Heart left ventricle (tissue), 16 donors: ENCODE measurements around the gene CYP11A1. TPM values are rescaled to one million over a fixed set of nuclear protein-coding genes. Genes with fewer than 3 reads are reported as not detected.

Experiments
- ATAC-seq, 4 donors: fragments of 200-7000 bp; cut with Tn5 transposase; one replicate each; pipeline ENCODE4 v1.9.1; 2020 to 2022; ENCODE audit warnings: moderate library complexity in 4 of 4, mild to moderate bottlenecking in 3 of 4, moderate number of reproducible peaks in 1 of 4
- DNase-seq, 5 donors: peaks; one replicate each; pipeline ENCODE4 v3.0.0-alpha.2; 2020
- H3K27ac ChIP-seq, 12 donors: fragments of 200-600 bp; sonication (generic) in 4 of 12; one replicate each; pipeline versions ENCODE4 v1.5.0 to v1.8.0; 2016 to 2022; ENCODE audit warnings: mild to moderate bottlenecking in 2 of 12
- H3K27me3 ChIP-seq, 9 donors: fragments of 200-600 bp; sonication (generic) in 2 of 9; one replicate each; pipeline versions ENCODE4 v1.5.1 to v1.8.0; 2016 to 2022; ENCODE audit warnings: mild to moderate bottlenecking in 3 of 9
- H3K36me3 ChIP-seq, 9 donors: fragments of 200-600 bp; sonication (generic) in 2 of 9; one replicate each; pipeline versions ENCODE4 v1.5.0 to v1.8.0; 2018 to 2022; ENCODE audit warnings: mild to moderate bottlenecking in 2 of 9
- H3K4me1 ChIP-seq, 12 donors: fragments of 200-600 bp; sonication (generic) in 4 of 12; one replicate each; pipeline versions ENCODE4 v1.5.0 to v1.8.0; 2016 to 2022; ENCODE audit warnings: mild to moderate bottlenecking in 3 of 12
- H3K4me3 ChIP-seq, 12 donors: fragments of 200-600 bp; sonication (generic) in 4 of 12; one replicate each; pipeline versions ENCODE4 v1.5.0 to v1.8.0; 2017 to 2022; ENCODE audit warnings: mild to moderate bottlenecking in 9 of 12, moderate library complexity in 4 of 12
- H3K9me3 ChIP-seq, 12 donors: fragments of 200-600 bp; sonication (generic) in 4 of 12; one replicate each; pipeline versions ENCODE4 v1.5.0 to v1.8.0; 2016 to 2022; ENCODE audit warnings: mild to moderate bottlenecking in 1 of 12
- POLR2A ChIP-seq, 2 donors: fragments of 450-650 bp; IDR thresholded peaks; one replicate each; pipeline ENCODE4 v1.6.1; 2017; ENCODE audit warnings: antibody characterized with exemption in 2 of 2, mild to moderate bottlenecking in 2 of 2, moderate library complexity in 2 of 2
- WGBS, 4 donors: extraction: QIAGEN DNeasy Blood & Tissue Kit in 2 of 4; methylation state at CpG; one replicate each; pipeline versions ENCODE4 v1.1.5 to v1.1.7; 2013 to 2018; 5-methylcytosine and 5-hydroxymethylcytosine counted together
- intact Hi-C, 10 donors: fragments of 100-400 bp; cut with DNase I; formaldehyde crosslinking; loops; one replicate each; pipeline versions ENCODE4 v1.11.1 to v1.14.2; 2022
- polyA plus RNA-seq, 2 donors: library from polyadenylated mRNA; stranded (reverse); fragments of 200-250 nt; gene quantifications; one replicate each; pipeline ENCODE4 v1.2.3, GENCODE V29; 2013
- total RNA-seq, 9 donors: library from RNA; depleted of rRNA in 2 of 9; stranded (reverse); fragments of >200 nt in 2 of 9; fragmentation: NEBNext Ultra II Directional in 3 of 9; extraction: Animal tissue kit (Norgen Biotek cat#: 25700) in 3 of 9; gene quantifications; one replicate each; pipeline versions ENCODE4 v1.1.0 to v1.2.4, GENCODE V29; 2016 to 2023
- TF ChIP-seq, protein P1 (sequence below), 12 donors: fragments of 200-600 bp; sonication (generic) in 4 of 12; IDR thresholded peaks; one replicate each; pipeline versions ENCODE4 v1.5.0 to v1.8.0; 2018 to 2022; ENCODE audit warnings: antibody characterized with exemption in 12 of 12, mild to moderate bottlenecking in 5 of 12
- donor health status: ischemic (EF 13 %, LVEDD 7.1; RV severe dilation, severe dysfunction).
- donor health status: healthy with polysubstance abuse.
- donor health status: DM: no; HTN: yes; CAD: no.
- donor health status: DM: no; HTN: no; CAD: no.
- donor health status: ischemic (EF 25% LVEDD 6.9; RV normal size, moderate dysfunction).
- donor health status: ischemic (EF 25% LVEDD 5.7; RV mildly dilated, moderate dysfunction).
- donor health status: healthy.
- donor health status: DM: yes; HTN: yes; CAD: no.
- donor health status: ischemic (EF 35%, LVEDD 5.7; RV mildly dilated, moderate dysfunction).
- donor health status: nonischemic (EF 11% LVEDD 7.7; RV severe dilation, severe dysfunction).
- donor health status: DM: yes; HTN: yes; CAD: no.
- donor health status: PGD.
- donor health status: ischemic (EF 29% LVEDD 5.4; RV normal size, mild dysfunction).
- donor health status: nonischemic (EF 23%, LVEDD 6.1; RV moderate dilation, normal function).

CYP11A1 gene
- total and polyA plus RNA-seq, 11 donors: 0.07 to 3.4 (median 0.87) TPM

DNA sequence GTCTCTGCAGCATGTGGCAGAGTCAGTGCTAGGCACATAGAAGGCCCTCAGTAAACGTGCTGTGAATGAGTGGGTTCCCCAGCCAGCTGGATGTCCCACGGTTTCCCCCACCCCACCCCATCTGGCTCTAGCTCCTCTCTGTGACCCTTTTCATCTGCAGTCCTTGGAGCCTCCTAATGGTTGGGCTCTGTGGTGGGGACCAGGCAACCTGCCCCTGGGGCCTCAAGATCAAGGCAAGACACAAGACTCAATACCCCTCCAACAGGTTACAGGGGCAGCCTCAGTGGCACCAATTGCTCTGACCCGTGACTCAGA lies 17.1 kb upstream of the CYP11A1 start:
- Histone ChIP-seq H3K4me3 (no peak overlapping the region), H3K27me3 (no peaks in the 10 kb centered on the region), H3K4me1 (peaks cover 0 to 49% (median 28%) of the 10 kb centered on the region in 12 donors), H3K9me3 (no peaks in the 10 kb centered on the region), H3K36me3 (no peaks in the 10 kb centered on the region), H3K27ac (peak overlapping the region in 3 of 12 donors; percentile 6 to 87 (median 32))
- ATAC-seq (no peak), DNase-seq (peak in 2 of 5 donors; percentile 9 to 19)
- TF ChIP-seq POLR2A (IDR thresholded peaks at IDR 0.05): no peak
- intact Hi-C loops: loop anchor here in 1 of 10 donors (5.0 kb wide), 1 partner anchor 383 kb away; no protein-coding TSS in a partner anchor
- WGBS, 4 donors: 48 to 57% (median 54%) methylated on average over 1 to 3 of the region's 3 CpGs

DNA sequence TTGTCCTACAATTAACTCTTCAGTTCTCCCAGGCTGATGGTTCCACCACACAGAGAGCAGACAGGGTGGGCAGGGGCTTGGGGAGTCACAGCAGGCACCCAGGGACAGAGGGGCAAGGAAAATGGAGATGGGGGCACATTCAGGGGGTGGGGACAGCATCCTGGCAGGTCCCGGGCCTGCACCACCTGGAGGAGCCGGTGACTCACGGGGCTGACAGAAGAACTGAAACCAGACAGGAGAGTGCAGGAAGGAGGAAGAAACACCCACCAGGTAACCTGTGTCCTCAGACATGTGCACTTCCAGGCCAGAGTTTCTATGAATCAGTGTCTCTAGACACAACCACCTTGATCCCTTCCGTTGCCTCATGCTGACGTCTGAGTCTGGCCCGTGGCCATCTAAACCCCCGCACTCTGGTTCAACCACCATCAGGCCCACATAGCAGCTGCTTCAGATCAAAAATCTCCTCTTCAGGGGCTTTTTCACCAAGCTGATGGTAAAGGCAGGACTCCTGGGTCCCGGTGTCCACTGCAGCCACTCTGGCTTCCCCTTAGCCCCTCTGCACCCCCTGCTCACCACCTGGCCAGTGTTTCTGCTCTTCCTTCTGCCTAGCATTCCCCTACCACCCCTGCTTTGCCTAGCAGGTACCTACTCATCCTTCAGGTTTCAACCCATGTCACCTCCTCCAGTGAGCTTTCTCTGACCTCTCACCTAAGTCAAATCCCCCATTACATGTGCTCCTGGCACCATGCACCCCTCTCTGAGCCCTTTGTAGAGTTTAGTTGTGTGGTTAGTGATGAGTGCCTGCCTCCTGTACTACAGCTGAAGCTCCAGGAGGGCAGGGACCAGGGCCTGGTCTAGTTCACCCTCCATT lies 16.5 kb upstream of the CYP11A1 start:
- H3K4me1 ChIP-seq: peaks cover 0 to 49% (median 28%) of the 10 kb centered on the region in 12 donors
- H3K27me3 ChIP-seq: no peaks in the 10 kb centered on the region
- TF ChIP-seq POLR2A (IDR thresholded peaks at IDR 0.05): no peak
- TF ChIP-seq, protein P1, sequence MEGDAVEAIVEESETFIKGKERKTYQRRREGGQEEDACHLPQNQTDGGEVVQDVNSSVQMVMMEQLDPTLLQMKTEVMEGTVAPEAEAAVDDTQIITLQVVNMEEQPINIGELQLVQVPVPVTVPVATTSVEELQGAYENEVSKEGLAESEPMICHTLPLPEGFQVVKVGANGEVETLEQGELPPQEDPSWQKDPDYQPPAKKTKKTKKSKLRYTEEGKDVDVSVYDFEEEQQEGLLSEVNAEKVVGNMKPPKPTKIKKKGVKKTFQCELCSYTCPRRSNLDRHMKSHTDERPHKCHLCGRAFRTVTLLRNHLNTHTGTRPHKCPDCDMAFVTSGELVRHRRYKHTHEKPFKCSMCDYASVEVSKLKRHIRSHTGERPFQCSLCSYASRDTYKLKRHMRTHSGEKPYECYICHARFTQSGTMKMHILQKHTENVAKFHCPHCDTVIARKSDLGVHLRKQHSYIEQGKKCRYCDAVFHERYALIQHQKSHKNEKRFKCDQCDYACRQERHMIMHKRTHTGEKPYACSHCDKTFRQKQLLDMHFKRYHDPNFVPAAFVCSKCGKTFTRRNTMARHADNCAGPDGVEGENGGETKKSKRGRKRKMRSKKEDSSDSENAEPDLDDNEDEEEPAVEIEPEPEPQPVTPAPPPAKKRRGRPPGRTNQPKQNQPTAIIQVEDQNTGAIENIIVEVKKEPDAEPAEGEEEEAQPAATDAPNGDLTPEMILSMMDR (IDR thresholded peaks at IDR 0.05): no peak
- WGBS, 4 donors: 71 to 76% (median 75%) methylated on average over 8 of the region's 8 CpGs
- H3K36me3 ChIP-seq: no peaks in the 10 kb centered on the region
- no peak for ATAC-seq
- peak overlapping the region in 3 of 12 donors; percentile 6 to 87 (median 32) for H3K27ac ChIP-seq
- intact Hi-C loops: loop anchor here in 4 of 10 donors (2.0 to 5.0 kb wide), 2 partner anchors 55 to 383 kb away; no protein-coding TSS in a partner anchor
- no peak overlapping the region for H3K4me3 ChIP-seq
- H3K9me3 ChIP-seq: no peaks in the 10 kb centered on the region
- peak in 2 of 5 donors; percentile 21 to 37 for DNase-seq

DNA sequence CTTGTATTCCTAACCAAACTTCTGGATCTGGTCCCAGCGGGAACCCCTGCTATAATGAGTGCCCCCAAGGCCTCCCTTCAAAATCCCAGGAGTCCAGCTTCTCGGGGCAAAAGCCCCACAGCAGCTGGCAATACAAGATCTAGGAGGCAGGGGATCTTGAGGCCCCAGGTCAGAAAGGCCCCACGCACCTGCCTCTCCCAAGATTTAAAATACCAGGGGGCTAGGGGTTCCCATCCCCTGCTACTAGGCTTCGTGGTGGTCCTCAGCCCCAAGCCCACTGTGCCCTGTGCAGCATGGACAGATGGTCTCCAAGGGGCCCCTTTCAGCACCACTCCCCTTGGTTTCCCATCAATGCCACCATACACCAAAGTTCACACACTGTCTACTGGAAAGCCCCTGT lies 15.8 kb upstream of the CYP11A1 start:
- DNase-seq (peak in 1 of 5 donors; percentile 36), ATAC-seq (no peak)
- no peaks in the 10 kb centered on the region for H3K9me3 ChIP-seq
- no peaks in the 10 kb centered on the region for H3K36me3 ChIP-seq
- H3K4me3 ChIP-seq: no peak overlapping the region
- peaks cover 0 to 49% (median 28%) of the 10 kb centered on the region in 12 donors for H3K4me1 ChIP-seq
- H3K27ac ChIP-seq: peak overlapping the region in 1 of 12 donors; percentile 1
- no peaks in the 10 kb centered on the region for H3K27me3 ChIP-seq
- 82 to 97% (median 97%) methylated on average over 4 of the region's 4 CpGs for WGBS, 4 donors
- TF ChIP-seq POLR2A (IDR thresholded peaks at IDR 0.05): no peak
- TF ChIP-seq, protein P1 (IDR thresholded peaks at IDR 0.05): no peak
- intact Hi-C loops: loop anchor here in 4 of 10 donors (2.0 to 5.0 kb wide), 2 partner anchors 56 to 384 kb away; no protein-coding TSS in a partner anchor

DNA sequence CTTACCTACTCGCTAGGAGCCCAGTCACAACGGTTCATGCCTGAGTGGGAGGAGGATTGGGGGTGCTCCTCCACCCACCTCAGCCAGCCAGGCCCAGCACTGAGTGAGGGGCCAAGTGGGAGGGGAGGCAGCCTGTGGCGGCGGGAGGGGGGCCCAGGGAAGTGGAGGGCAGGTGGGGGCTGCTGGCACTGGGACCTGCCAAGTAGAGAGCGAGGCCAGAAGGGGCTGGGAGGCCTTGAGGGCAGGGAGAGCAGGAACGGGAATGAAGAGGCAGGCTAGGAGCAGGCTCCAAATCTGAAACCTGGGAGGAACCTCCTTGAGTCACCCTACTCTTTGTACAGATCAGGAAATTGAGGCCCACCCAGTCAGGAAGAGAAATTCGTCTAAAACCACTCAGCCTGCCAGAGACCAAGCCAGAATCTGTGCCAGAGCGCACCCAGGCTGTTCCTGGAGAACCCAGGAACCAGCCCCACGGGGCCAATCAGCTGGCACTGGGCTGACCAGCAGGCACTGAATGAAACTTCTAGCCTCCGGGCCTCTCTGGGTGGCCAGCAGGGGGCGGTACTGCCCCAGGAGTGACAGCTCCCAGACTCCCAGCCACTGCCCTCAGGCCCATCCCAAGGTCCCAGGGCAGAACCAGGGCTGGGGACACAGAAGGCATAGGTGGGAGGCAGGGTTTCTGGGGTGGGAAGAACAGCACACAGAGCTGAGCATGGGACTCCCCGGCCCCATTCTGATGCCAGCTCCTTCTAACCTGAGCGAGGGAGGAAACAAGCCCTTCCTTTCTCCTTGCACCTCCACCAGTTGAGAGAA lies 14.8 kb upstream of the CYP11A1 start:
- DNase-seq (peak; percentile 82 to 90 (median 85)), ATAC-seq (peak; percentile 71 to 87 (median 85))
- Histone ChIP-seq H3K27ac (no peak overlapping the region), H3K4me1 (peaks cover 0 to 49% (median 28%) of the 10 kb centered on the region in 12 donors), H3K9me3 (no peaks in the 10 kb centered on the region), H3K27me3 (no peaks in the 10 kb centered on the region), H3K4me3 (no peak overlapping the region), H3K36me3 (no peaks in the 10 kb centered on the region)
- TF ChIP-seq POLR2A (IDR thresholded peaks at IDR 0.05): no peak
- TF ChIP-seq, protein P1 (IDR thresholded peaks at IDR 0.05): peak; percentile 88 to 99 (median 96)
- 40 to 45% (median 43%) methylated on average over 12 to 13 of the region's 13 CpGs for WGBS, 4 donors
- intact Hi-C loops: loop anchor here (1.0 to 5.0 kb wide), 4 partner anchors 56 to 385 kb away; no protein-coding TSS in a partner anchor
